HG03457 (cell line): ENCODE results near the gene RPL7A.
"Not testable (repeated sequence)": the region's sequence is repeated elsewhere in the genome, so short reads cannot be mapped to it uniquely, and the experiment has no call there.

Source experiments
- ATAC-seq: cut with Tn5 transposase; IDR thresholded peaks from one replicate; pipeline ENCODE4 v1.9.1; 2021; ENCODE audit warnings: moderate number of reproducible peaks; ENCODE audit not compliant: unreplicated experiment

Gene RPL7A

DNA sequence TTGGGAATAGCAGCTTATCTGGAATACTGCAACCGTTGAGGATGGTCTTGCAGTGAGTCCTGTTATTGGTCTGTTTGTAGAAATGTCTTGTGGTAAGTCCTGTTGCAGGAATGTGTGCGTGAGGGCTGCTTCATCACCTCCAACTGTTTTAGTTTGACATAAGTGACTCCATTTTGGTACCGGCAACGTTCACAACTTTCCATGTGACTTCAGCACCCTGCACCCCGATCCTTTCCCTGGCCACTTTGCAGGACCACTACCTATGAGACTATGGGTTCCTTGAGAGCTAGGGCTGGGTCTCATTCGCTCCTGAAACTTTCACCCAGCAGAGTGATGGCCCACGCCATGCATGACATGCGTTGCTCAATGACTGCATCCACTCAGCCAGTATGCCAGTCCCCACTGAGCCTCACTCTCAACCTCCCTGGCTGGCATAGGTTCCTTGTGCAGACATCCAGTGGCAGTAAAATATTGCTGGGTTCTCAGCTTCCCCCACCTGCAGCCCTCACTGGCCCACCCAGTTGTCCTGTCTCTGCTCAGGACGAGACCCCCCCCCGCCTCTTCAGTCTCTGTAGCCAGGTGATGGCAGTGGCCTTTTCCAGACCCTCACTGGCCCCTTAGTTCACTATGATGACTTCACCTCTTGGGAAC is 20.1 kb upstream of the RPL7A start:
- ATAC-seq, result no peak

DNA sequence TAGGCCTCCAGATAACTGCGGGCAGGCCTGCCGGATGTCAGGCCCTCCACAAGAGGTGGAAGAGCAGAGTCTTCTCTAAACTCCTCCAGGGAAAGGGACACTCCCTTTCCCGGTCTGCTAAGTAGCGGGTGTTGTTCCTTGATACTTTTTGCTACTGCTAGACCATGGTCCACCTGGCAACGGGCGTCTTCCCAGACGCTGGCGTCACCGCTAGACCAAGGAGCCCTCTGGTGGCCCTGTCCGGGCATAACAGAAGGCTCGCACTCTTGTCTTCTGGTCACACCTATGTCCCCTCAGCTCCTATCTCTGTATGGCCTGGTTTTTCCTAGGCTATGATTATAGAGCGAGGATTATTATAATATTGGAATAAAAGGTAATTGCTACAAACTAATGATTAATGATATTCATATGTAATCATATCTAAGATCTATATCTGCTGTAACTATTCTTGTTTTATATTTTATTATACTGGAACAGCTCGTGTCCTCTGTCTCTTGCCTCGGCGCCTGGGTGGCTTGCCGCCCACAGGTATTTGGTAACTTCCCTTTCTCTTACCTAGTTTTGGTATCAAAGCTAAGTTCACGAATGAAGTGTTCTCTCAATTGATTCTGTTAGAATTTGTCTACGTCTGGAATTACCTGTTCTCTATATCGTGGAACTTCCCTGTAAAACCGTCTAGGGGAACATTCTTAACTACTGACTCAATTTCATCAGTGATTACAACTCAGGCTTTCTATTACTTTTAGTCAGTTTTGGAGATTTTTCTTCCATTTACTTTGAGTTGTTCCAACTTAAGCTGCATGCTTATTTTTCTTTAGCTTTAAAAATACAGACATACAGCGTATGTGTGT is 18.5 kb upstream of the RPL7A start:
- ATAC-seq, result not testable (repeated sequence)

DNA sequence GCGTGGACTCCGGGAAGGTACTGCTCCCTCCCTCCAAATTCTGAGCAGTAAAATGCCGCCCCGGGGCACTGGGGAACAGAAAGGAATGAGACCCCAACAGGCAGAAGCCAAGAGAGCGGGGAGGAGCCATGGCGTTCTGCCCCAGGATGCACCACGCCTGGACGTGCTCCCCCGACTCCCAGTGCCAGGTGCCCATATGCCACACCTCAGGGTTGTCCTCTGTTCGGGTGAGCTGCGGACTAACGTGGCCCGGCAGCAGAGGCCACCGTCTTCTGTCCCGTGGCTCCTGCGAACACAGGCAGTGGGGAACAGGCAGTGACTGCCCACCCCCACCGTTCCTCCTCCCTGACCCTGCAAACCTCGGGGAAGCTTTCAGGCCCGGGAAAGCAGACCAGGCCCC is 16.8 kb upstream of the RPL7A start:
- no peak for ATAC-seq

DNA sequence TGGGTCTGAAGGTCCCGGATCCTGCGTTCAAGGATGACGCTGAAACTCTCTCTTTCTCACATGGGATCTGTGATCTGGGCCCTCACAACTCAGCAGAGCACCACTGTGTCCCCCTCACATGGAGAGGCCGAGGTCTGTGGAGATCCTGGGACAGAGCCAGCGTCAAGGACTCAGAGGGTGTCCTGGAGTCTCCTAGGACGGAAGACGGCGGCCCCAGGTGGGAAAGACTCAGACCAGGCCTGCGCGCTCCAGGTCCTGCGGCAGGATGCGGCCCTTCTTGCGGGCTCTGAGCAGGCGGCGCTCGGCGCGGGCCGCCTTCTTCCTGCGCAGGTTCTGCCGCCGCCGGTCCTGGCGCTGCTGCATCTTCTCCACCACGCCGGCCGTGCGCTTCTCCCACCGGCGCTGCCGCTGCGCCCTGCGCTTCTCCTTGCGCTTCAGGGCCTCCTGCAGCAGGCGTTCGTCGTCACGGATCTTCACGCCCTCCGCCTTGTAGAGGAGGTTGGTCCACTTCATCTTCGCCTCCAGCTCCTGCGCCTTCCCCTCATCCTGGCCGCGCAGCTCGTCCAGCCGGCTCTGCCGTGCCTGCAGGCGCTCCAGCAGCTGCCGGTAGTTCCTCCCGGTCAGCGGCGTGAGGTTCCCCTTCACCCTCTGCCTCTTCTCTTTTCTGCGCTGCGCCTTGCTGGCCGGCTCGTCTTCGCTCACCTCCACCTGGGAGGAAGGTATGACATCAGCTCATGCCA is 16.2 kb upstream of the RPL7A start:
- no peak for ATAC-seq

DNA sequence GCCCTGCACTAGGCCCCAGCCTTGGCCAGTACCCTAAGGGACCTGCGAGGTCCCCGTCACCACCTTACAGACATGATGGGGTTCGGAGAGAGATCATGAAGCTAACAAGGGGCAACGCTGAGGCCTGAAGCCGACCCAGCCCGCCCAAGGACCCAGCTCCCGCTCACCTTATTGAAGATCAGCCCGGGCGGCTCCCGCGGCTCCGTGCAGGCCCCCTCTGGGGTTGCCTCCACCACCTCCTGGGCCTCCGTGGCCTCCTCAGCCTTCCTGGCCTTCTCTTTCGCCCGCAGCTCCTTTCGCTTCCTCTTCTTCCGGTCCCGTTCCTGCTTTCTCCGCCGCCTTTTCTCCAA is 15.7 kb upstream of the RPL7A start:
- no peak for ATAC-seq

DNA sequence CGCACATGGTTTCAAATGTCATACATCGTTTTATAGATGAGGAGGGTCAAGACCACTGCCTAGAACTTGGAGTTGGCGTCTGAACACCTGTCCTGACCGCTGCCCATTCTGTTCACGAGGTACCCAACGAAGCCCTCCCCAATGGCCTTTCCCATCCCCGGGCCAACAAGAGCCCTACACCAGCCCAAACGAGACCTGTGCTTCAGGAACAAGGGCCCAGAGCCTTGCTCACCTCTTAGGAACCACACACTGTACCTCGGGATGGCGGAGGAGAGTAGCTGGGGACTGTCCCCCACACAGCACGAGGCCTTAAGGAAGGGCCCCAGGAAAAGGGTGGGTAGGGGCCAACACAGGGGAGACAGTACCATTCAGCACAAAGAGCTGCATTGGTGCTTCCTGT is 15.0 kb upstream of the RPL7A start:
- ATAC-seq, result no peak

DNA sequence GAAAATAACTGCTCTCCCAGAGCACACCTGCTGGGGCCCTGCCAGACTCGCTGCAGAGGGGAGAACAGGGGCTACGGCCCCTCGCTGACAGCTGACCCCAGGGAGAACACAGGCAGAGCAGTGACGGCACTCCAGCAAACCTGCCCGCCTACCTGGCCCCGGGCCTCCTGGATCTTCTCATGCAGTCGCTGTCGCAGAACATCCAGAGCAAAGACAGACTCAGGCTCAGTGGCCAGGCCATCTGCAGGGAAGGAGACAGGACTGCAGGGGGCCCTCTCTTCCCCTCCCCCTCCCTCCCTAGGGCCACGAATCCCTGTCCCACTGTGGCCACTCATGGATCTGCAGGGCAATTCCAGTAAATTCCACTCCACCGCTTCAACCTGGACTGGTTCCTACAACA is 14.5 kb upstream of the RPL7A start:
- no peak for ATAC-seq

DNA sequence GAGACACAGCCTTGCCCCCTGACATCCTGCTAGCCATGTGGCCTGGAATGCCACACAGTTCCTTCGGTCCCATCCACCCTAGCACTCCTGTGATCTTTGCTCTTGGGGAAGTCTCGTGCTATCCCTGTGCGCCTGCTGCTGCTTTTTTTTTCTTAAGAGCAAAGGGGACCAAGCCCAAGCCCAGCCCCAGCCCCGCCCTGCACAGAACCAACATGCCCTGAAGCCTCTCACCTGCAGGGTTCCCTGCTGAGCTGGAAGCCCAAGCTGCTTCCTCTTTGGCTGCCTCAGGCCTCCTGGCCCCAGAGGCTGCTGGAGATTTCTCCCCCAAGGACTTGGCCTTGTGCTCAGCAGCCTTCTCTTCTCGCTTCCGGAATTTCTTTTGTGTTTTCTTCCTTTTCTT is 13.9 kb upstream of the RPL7A start:
- no peak for ATAC-seq

DNA sequence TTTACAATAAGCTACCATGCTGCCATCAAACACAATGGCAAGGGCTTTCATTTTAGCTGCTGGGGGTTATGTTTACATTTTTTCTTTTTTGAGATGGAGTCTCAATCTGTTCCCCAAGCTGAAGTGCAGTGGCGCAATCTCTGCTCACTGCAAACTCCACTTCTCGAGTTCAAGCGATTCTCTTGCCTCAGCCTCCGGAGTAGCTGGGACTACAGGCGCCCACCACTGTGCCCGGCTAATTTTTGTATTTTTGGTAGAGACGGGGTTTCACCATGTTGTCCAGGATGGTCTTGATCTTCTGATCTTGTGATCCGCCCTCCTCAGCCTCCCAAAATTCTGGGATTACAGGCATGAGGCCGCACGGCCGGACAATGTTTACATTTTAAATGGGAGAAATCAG is 13.1 kb upstream of the RPL7A start:
- not testable (repeated sequence) for ATAC-seq

DNA sequence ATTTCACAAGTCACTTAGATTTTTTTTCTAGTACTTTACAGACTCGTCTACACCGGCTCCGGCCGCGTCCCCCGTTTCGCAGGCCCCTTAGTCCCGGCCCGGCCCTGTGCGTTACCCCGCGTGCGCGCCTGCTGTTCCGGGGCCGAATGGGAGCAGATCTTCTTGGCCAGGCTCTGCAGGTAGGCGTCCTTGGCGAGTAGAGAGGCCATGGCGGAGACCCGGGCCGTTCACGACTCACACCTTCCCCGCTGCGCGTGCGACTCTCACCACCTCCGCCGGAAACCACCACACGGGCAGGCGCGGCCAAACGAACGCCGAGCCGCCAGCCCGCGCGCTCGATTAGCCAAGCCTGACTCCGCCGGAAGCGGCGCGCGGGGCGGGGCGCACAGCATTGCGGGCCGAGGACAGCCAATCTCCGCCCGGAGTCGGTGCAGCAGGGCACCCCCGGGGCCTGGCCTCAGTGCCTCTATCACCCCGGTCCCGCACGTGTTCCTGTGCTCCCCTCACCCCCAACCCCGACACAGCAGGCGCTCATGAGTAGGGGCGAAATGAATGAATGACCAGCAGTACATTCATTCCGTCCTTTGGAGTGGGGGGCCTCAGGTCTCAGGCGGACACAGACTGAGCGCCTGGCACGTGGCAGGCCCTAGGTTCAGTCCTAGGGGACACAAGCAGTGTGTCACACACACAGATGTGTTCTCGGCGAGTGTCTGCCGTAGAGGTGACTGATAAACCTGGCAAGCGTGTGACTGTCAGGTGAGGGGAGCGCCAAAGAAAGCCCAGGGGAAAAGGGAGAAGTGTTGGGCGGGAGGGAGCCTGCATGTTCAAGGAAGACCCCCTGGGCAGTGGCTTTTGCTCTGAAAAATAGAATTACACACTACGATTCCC is 11.8 kb upstream of the RPL7A start, which contains the start of gene SURF6:
SURF6 (minus strand) TSS at position 265 of the 888 bp plus-strand sequence; CDS start at position 209, 56 bp downstream.
- peak; percentile 67 for ATAC-seq

DNA sequence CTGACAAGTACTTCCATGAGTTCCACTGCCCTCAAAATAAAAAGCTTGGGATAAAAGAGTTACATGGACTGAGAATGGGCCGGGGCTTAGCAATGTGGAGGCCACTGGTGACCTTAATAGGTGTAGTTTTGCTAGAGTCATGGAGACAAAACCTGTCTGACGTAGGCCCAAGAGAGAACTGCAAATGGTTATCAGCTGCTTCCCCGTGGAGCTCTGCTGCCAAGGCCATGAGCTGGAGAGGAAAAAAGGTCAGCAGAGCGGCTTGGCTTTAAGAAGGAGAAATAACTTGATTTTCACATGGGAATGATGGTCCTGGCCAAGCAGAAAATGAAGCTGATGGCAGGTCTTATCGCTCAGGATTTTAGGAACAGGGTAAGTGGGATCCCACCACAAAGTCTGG is 8.4 kb upstream of the RPL7A start:
- no peak for ATAC-seq

DNA sequence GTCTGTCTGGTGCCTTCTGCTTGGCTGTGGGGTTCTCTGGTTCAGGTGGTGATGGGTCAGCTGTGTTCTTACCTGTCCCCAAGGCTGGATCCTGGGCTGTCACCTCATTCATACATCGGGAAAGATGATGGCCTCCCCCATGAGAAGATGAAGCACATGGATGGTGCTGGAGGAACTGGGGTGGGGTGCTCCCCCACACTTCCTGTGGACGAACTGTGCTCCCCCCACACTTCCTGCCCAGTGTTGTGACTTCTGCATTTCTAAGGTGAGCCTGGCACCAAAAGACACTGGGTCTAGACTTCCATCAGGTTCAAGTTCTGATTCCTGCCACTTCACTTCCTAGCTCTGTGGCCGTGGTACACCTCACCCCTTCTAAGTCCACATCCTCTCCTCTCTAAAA is 7.8 kb upstream of the RPL7A start:
- ATAC-seq, result no peak

DNA sequence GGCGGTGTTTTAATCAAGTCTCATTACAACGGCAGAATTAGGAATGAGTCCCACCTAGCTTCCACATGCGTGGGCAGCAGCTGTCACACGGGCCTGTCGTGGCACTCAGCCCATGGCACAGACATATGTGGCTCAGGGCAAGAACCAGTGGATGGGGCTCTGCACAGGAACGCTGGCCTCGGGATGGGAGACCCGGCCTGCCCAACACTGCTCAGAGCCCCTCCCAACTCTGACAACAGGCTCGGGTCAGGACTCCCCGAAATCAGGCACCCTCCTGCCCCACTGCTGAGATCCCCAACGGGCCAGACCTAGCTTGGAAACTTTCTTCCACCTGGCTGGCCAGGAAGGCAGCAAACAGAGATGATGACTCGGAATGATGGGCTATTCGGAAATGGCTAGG is 7.1 kb upstream of the RPL7A start:
- ATAC-seq, result no peak

DNA sequence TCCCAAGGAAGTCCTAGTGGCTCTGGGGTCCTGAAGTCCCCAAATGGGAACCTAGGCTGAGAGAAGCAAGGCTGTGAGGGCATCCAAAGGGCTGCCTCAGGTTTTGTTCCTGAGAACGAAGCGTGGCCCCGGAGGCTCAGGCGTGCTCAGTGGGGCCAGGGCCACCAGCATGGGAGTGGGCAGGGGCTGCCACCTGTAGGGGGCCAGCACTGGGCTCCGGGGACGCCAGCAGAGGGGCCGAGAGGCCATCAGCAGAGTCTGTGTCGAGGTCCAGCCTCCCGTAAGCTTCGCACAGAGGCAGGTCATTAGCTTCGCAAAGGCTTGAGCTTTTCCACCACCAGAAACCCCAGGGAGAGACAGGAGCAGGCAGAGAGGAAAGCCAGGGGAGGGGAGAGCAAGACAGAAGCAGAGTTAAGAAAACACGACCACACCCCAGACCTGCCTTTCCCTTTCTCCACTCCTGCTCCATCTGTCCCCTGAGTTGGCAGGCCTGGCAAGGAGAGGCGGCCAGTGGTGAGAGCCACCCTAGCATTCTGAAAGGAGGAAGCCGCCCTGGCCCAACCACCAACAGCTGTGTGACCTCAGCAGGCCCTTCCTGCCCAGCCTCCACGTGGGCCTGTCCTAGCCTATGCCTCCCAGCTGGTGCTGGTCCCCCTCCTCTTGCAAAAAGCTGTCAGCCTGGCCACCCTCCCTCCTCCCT is 6.5 kb upstream of the RPL7A start:
- no peak for ATAC-seq

DNA sequence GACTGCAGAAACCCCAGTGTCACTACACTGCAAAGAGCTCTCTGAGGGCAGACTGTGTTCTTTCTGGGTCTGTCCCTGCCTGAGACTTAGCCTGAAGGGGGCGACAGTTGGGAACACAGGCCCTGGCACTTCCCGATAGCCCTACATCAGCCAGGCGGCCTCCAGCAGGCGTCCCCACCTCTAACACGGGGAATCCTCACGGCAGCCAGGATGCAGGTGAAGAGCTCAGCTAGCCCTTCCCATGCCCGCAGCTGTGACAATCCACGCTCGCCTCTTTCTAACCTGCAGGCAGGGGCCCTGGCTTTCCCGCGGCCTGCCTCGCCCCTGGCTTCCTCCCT is 6.0 kb upstream of the RPL7A start:
- ATAC-seq, result no peak

DNA sequence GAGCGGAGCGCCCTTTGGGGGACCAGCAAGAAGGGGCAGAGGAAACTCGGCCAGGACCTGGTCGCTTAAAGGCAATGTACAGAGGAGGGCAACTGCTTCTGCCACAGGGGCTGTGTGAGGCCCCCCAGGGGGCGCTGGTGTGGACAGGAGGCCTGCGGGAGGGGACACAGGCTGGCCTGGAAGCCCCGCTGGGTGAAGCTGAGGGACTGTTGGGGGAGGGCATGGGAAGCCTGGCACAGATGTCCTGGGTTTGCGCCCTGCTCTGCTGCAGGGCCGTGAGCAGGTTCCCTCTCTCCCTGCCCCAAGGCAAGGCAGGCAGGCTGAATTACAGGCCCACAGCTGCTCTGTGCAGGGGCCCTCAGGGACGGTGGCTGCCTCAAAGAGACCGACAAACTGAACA is 5.4 kb upstream of the RPL7A start:
- no peak for ATAC-seq

DNA sequence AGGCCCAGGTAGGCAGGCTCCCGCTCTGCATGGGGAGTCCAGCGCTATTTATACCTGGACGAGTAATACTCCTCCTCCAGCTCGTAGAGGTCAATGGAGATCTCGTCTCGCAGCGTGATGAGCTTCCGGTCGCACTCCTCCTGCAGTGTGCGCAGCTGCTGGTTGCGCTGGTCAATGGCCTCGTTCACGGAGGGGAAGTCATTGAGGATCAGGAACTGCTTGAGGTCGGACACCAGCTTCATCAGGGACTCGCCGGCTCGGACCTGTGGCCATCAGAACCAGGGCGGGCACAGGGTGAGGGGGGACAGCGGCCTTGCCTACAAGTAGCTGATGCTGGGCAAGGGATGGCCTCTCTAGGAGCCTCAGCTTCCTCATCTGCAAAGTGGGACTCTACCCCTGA is 3.9 kb upstream of the RPL7A start:
- ATAC-seq, result no peak

DNA sequence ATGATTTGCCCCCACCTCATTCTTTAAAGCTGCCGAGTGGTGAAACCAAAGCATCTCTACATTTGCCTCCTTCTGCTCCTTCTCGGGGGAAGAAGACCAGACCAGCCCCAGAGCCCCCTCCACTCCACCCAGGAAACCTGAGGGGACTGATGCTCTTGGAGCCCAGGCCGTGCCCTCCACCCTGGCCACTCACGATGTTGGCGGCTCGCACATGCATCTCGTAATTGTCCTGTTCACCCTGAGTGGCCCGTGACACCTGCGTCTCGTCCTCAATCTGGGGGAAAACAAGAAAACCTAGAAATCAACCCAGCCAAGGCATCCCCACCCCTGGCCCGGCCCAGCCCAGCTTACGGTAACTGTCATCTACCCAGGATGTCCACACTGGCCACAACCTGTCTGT is 3.0 kb upstream of the RPL7A start:
- no peak for ATAC-seq

DNA sequence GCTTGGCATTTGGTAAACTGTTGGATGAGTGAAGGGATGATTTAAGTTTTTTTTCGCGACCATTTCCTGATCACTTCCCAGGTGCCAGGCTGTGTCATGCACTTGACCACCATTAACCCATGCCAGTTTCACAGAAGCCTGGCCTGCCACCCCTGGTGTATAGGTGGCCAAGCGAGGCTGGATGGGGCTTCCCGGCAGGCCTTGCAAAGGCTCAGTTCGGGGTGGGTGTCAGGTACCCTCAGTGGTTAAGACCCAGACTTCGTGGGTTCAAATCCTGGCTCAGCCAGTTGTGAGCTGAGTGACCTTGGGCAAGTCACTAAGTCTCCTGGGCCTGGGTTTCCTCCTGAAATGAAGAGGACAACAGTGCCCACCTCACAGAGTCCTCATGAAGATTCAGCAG is 2.4 kb upstream of the RPL7A start:
- no peak for ATAC-seq

DNA sequence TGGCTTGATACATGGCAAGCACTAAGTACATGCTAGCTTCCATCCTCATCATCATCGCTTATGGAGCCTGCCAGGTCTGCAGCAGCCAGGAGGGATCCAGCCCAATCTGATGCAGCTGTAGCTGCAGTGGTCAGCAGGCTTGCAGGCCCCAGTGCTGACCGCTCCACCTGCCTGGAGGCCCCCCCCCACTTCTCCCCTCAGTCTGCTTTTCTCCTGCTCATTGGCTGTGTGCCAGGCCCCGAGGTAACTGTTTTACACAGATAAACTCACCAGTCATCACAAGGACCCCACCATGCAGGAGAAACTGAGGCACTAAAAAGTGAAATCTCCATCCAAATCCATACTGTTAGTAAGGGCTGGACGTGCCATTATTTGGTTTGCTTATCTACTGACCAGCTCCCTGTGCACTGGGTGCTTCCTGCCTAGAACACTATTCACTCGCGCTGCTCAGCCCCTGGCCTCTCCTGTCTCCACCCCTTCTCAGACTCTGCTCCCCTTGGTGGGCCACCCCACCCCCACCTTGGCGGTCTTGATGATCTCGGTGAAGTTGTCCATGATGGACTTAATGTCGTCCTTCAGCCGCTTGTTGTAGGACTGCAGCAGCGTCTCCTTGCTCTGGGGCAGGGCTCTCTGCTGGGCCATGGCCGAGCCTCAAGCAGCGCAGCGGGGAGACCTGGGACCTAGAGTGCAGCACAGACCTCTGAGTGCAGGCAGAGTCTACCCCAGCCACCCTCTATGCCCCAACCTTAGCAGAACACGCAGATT is 1.8 kb upstream of the RPL7A start:
- ATAC-seq, result no peak
